IMR-90 (cell line): ENCODE data around the gene SAMD4B. TPM values are rescaled to one million over a fixed set of nuclear protein-coding genes. Genes with fewer than 3 reads are reported as not detected.

ENCODE experiments used
- ATAC-seq: fragments of 200-7000 bp; cut with Tn5 transposase; 2 replicates; pipeline ENCODE4 v1.9.1; 2020; ENCODE audit warnings: low read depth, mild to moderate bottlenecking, moderate library complexity
- BruUV-seq: library from RNA; stranded (reverse); fragments of 400-500 nt; replicated peaks from 2 replicates; lab custom pipeline; 2021; lab: Mats Ljungman, UMichigan
- CTCF ChIA-PET: fragments of 300-600 bp; formaldehyde crosslinking; extraction: SDS; loops from one replicate; lab custom pipeline; 2021; ENCODE audit warnings: antibody characterized with exemption; lab: Yijun Ruan, JAX
- POLR2A ChIA-PET: fragments of 300-600 bp; sonication (Branson Sonifier 250); formaldehyde crosslinking; loops from one replicate; lab custom pipeline; 2022; ENCODE audit warnings: antibody characterized with exemption; ENCODE audit not compliant: unreplicated experiment; lab: Charles Lee
- DNase-seq: peaks from one replicate; pipeline ENCODE4 v3.0.0; 2013
- H2AFZ ChIP-seq: replicated peaks from 2 replicates; pipeline ENCODE3; 2013; ENCODE audit warnings: low read length, mild to moderate bottlenecking; ENCODE audit not compliant: poor library complexity
- H2AK5ac ChIP-seq: 2 replicates; pipeline ENCODE4 v1.6.1; 2013; ENCODE audit warnings: low read depth, low read length, inconsistent platforms
- H2AK9ac ChIP-seq: replicated peaks from 2 replicates; pipeline ENCODE3; 2013; ENCODE audit warnings: mild to moderate bottlenecking, low read depth, low read length, moderate library complexity; ENCODE audit not compliant: poor library complexity
- H2BK120ac ChIP-seq: 2 replicates; pipeline ENCODE4 v1.6.1; 2013; ENCODE audit warnings: low read depth, low read length, inconsistent platforms
- H2BK15ac ChIP-seq: 3 replicates; pipeline ENCODE4 v1.6.1; 2013; ENCODE audit warnings: low read depth, low read length, inconsistent platforms
- H2BK20ac ChIP-seq: 2 replicates; pipeline ENCODE4 v1.6.1; 2013; ENCODE audit warnings: low read depth, mild to moderate bottlenecking, inconsistent platforms, low read length, moderate library complexity
- H2BK5ac ChIP-seq: 2 replicates; pipeline ENCODE4 v1.6.1; 2013; ENCODE audit warnings: mild to moderate bottlenecking, low read depth, low read length, inconsistent platforms; ENCODE audit not compliant: poor library complexity, severe bottlenecking
- H3K14ac ChIP-seq: replicated peaks from 2 replicates; pipeline ENCODE4 v1.6.1; 2013; ENCODE audit warnings: low read depth, low read length, inconsistent platforms
- H3K18ac ChIP-seq: 2 replicates; pipeline ENCODE4 v1.6.1; 2013; ENCODE audit warnings: low read depth, low read length, control low read depth
- H3K23ac ChIP-seq: 2 replicates; pipeline ENCODE4 v1.6.1; 2013; ENCODE audit warnings: low read depth, low read length, inconsistent platforms
- H3K27ac ChIP-seq: 2 replicates; pipeline ENCODE4 v1.5.1; 2013; ENCODE audit warnings: mild to moderate bottlenecking, control low read depth, low read length; ENCODE audit not compliant: insufficient read depth
- H3K27me3 ChIP-seq: 2 replicates; pipeline ENCODE4 v1.6.1; 2013; ENCODE audit warnings: low read length; ENCODE audit not compliant: control insufficient read depth, insufficient read depth
- H3K36me3 ChIP-seq: 2 replicates; pipeline ENCODE4 v1.6.1; 2013; ENCODE audit warnings: low read length, mixed read lengths; ENCODE audit not compliant: control insufficient read depth, insufficient read depth
- H3K4ac ChIP-seq: 2 replicates; pipeline ENCODE4 v1.6.1; 2013; ENCODE audit warnings: low read depth, low read length, inconsistent platforms
- H3K4me1 ChIP-seq: 2 replicates; pipeline ENCODE4 v1.6.1; 2013; ENCODE audit warnings: low read length, mixed read lengths; ENCODE audit not compliant: control insufficient read depth, insufficient read depth
- H3K4me2 ChIP-seq: 2 replicates; pipeline ENCODE4 v1.6.1; 2013; ENCODE audit warnings: low read depth, mild to moderate bottlenecking, control low read depth, low read length, moderate library complexity
- H3K4me3 ChIP-seq: 2 replicates; pipeline ENCODE4 v1.5.1; 2013; ENCODE audit warnings: low read depth, mild to moderate bottlenecking, control low read depth, low read length, moderate library complexity; ENCODE audit not compliant: insufficient read depth
- H3K56ac ChIP-seq: 2 replicates; pipeline ENCODE4 v1.6.1; 2013; ENCODE audit warnings: low read length, inconsistent platforms; ENCODE audit not compliant: insufficient read depth; ENCODE audit errors: extremely low read depth
- H3K79me1 ChIP-seq, 2 experiments: 2 replicates each; pipeline ENCODE4 v1.6.1; 2013; ENCODE audit warnings: low read length in 2 of 2, inconsistent platforms in 1 of 2, low read depth in 1 of 2
- H3K9ac ChIP-seq: 2 replicates; pipeline ENCODE4 v1.6.1; 2013; ENCODE audit warnings: low read depth, low read length, control low read depth
- H3K9me1 ChIP-seq: 2 replicates; pipeline ENCODE4 v1.6.1; 2013; ENCODE audit warnings: low read length, inconsistent platforms; ENCODE audit not compliant: insufficient read depth
- H3K9me3 ChIP-seq: 2 replicates; pipeline ENCODE4 v1.6.1; 2013; ENCODE audit warnings: low read length; ENCODE audit not compliant: control insufficient read depth, insufficient read depth
- H4K20me1 ChIP-seq: 2 replicates; pipeline ENCODE4 v1.6.1; 2013; ENCODE audit warnings: low read length, inconsistent platforms; ENCODE audit not compliant: insufficient read depth
- H4K5ac ChIP-seq: 2 replicates; pipeline ENCODE4 v1.6.1; 2013; ENCODE audit warnings: mild to moderate bottlenecking, low read depth, low read length, control low read depth
- H4K8ac ChIP-seq, 2 experiments: 2 replicates each; pipeline ENCODE4 v1.6.1; 2013; ENCODE audit warnings: low read depth in 2 of 2, low read length in 2 of 2, control low read depth in 1 of 2, inconsistent platforms in 1 of 2
- H4K91ac ChIP-seq: 2 replicates; pipeline ENCODE4 v1.6.1; 2013; ENCODE audit warnings: low read depth, low read length, inconsistent platforms; ENCODE audit not compliant: insufficient read depth
- NFE2L2 ChIP-seq: fragments of 150-350 bp; IDR thresholded peaks from 2 replicates; pipeline ENCODE4 v1.6.1; 2016; ENCODE audit warnings: low read depth, mild to moderate bottlenecking, low read length
- RAD21 ChIP-seq: IDR thresholded peaks from 2 replicates; pipeline ENCODE4 v1.6.1; 2012; ENCODE audit warnings: low read length, improper control_type of control experiment
- RCOR1 ChIP-seq: IDR thresholded peaks from 2 replicates; pipeline ENCODE4 v1.6.1; 2012; ENCODE audit warnings: mild to moderate bottlenecking, low read length, improper control_type of control experiment; ENCODE audit not compliant: insufficient replicate concordance
- WGBS, 2 experiments: methylation state at CpG; one replicate each; pipeline versions ENCODE4 v1.1.5 to v1.1.7; 2013; ENCODE audit warnings: missing lambda C conversion rate in 2 of 2; ENCODE audit not compliant: insufficient read length in 1 of 2; ENCODE audit errors: extremely low coverage in 2 of 2; 5-methylcytosine and 5-hydroxymethylcytosine counted together
- dilution Hi-C: fragments of 300-500 bp; cut with HindIII; formaldehyde crosslinking; loops from one replicate; pipeline ENCODE4 v1.14.3; 2018; ENCODE audit warnings: low sequenced_read_pairs; ENCODE audit not compliant: unreplicated experiment
- in situ Hi-C: fragments of 300-500 bp; cut with MboI; formaldehyde crosslinking; loops from 3 replicates; pipeline ENCODE4 v1.14.3; 2019; ENCODE audit warnings: low sequenced_read_pairs, inconsistent platforms, mixed read lengths
- intact Hi-C: fragments of 100-400 bp; cut with micrococcal nuclease; formaldehyde crosslinking; loops from 2 replicates; pipeline ENCODE4 v1.10.0; 2022
- polyA plus RNA-seq, 3 experiments: library from polyadenylated mRNA; depleted of rRNA; stranded (reverse); fragments of >200 nt; gene quantifications; 2 replicates each; pipeline ENCODE4 v1.2.3, GENCODE V29; 2012; ENCODE audit warnings: low replicate concordance in 1 of 3
- total RNA-seq: library from RNA; depleted of rRNA; stranded (reverse); fragments of >200 nt; gene quantifications from 2 replicates; pipeline ENCODE4 v1.2.3, GENCODE V29; 2012

SAMD4B gene
- total and polyA plus RNA-seq, 2 of the 4 experiments (the other 2 are of a cell fraction): 18.3 to 97.2 TPM

DNA sequence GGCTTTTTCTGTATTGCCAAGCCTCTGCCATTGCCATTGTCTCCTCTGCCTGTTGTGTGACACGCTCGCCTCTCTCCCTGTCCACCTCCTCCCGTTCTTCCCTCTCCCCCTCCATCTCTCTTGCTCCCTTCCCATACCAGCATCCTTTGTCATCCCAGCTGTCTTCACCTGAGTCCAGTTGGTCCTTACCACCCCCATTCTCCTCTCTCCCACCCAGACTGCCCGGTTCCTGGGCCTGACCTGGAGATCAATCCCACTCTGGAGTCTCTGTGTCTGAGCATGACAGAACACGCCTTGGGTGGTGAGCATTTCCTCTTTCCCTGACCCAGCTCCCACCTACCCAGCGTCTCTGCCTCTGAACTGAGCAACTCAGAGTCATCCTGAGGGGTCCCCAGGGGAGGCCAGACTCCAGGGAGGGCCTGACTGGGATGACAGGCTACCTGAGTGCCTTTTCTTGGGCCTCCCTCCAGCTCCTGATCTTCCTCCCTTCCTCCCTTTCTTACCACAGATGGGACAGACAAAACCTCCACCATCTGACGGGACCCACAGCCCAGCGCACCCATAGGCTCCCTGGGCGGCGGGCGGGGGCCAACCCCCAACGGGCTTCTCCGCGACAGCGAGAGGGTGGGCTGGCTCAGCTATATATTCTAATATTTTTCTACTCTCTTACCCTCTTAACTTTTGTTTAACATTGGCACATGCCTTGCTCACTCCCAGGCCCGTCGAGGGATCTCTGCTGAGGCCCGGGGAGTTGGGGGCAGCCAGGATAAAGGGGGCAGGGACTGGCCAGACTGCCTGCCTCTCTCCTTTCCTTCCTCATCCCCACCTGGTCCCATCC, 41.0 kb downstream of the SAMD4B start:
- CTCF ChIA-PET: no interaction called here

More for the DNA sequence above, 41.0 kb downstream of the SAMD4B start:
- no peak overlapping the region for H3K9ac ChIP-seq
- POLR2A ChIA-PET: no interaction called here
- H3K14ac ChIP-seq: no peak overlapping the region
- H3K23ac ChIP-seq: no peak overlapping the region
- no peaks in the 10 kb centered on the region for H3K27me3 ChIP-seq
- H2AK5ac ChIP-seq: no peak overlapping the region
- no peak overlapping the region for H3K18ac ChIP-seq
- ATAC-seq (no peak), DNase-seq (no peak)
- dilution Hi-C loops: no loop called here
- no peak overlapping the region for H3K56ac ChIP-seq
- H2BK15ac ChIP-seq: no peak overlapping the region
- TF ChIP-seq RAD21: no peak
- no peak for TF ChIP-seq RCOR1
- no peak for TF ChIP-seq NFE2L2
- H3K4ac ChIP-seq: no peak overlapping the region
- no peak overlapping the region for H2AFZ ChIP-seq
- no TSS peak for BruUV-seq
- H4K20me1 ChIP-seq: peaks cover 4% of the 10 kb centered on the region
- H2AK9ac ChIP-seq: no peak overlapping the region
- H4K5ac ChIP-seq: no peak overlapping the region
- intact Hi-C loops: no loop called here
- no peak overlapping the region for H2BK5ac ChIP-seq
- H3K9me1 ChIP-seq: peaks cover 4% of the 10 kb centered on the region; the same call in 1 of the 2 replicates
- H4K91ac ChIP-seq: no peak overlapping the region
- H2BK20ac ChIP-seq: no peak overlapping the region
- H3K27ac ChIP-seq: no peak overlapping the region
- 0 out of 2 replicates have a peak, but pooled peaks cover 2% of the 10 kb centered on the region for H3K4me1 ChIP-seq
- H4K8ac ChIP-seq: no peak overlapping the region
- no peaks in the 10 kb centered on the region for H3K9me3 ChIP-seq
- H3K4me3 ChIP-seq: no peak overlapping the region
- no peak overlapping the region for H2BK120ac ChIP-seq
- 89% methylated on average over 5 of the region's 18 CpGs; no CpG with 5 or more reads in 1 of the 2 experiments for WGBS, 2 experiments
- peaks cover 2 to 23% of the 10 kb centered on the region in 2 experiments for H3K79me1 ChIP-seq
- peaks cover 77% of the 10 kb centered on the region for H3K36me3 ChIP-seq
- no peak overlapping the region for H3K4me2 ChIP-seq
- in situ Hi-C loops: no loop called here
